ENCODE measurements around the gene OR6N2.

OR6N2 gene

GRCh38 chr1:158752155-158752712, 28.8 kb downstream of the OR6N2 start:
- DNase-seq: no peak

- no peak for DNase-seq
Observed at GRCh38 chr1:158735848-158736247, 45.2 kb downstream of the OR6N2 start.

GRCh38 chr1:158732524-158732923, 48.5 kb downstream of the OR6N2 start:
- peak; percentile 35 for DNase-seq

- no peak for DNase-seq
Observed at GRCh38 chr1:158731707-158732106, 49.3 kb downstream of the OR6N2 start.

- peak; percentile 38 for DNase-seq
Observed at GRCh38 chr1:158730453-158730852, 50.6 kb downstream of the OR6N2 start.

- DNase-seq: no peak
Observed at GRCh38 chr1:158728510-158729225, 52.3 kb downstream of the OR6N2 start.

- DNase-seq: no peak
Observed at GRCh38 chr1:158724442-158724841, 56.6 kb downstream of the OR6N2 start.
